Adrenal gland (tissue), 12 donors: Measurements from ENCODE around the gene DCDC2C. TPM values are rescaled to one million over a fixed set of nuclear protein-coding genes. Genes with fewer than 3 reads are reported as not detected.
A peak's percentile ranks its signal among the peaks of the same experiment; 100 is the strongest.

Experiments used
- DNase-seq, 7 donors: peaks; one replicate each; pipeline ENCODE4 v3.0.0-alpha.2; 2019 to 2020
- H3K27ac ChIP-seq, 5 donors: fragments of 200-600 bp; sonication (generic) in 4 of 5; 1 replicate in 3 of 5; 2 replicates in 2 of 5; pipeline versions ENCODE4 v1.5.1 to v1.8.0; 2016 to 2020; ENCODE audit warnings: mild to moderate bottlenecking in 1 of 5
- H3K27me3 ChIP-seq: fragments of 200-600 bp; 2 replicates; pipeline ENCODE4 v1.8.0; 2021
- H3K36me3 ChIP-seq, 2 donors: fragments of 200-600 bp; replicated peaks in 1 of 2; 1 replicate in 1 of 2; 2 replicates in 1 of 2; pipeline versions ENCODE4 v1.5.1 to v1.8.0; 2018 to 2022
- H3K4me1 ChIP-seq, 2 donors: fragments of 200-600 bp; replicated peaks in 1 of 2; 1 replicate in 1 of 2; 2 replicates in 1 of 2; pipeline versions ENCODE4 v1.5.1 to v1.8.0; 2018 to 2021
- H3K4me3 ChIP-seq, 4 donors: fragments of 200-600 bp; sonication (generic) in 3 of 4; one replicate each; pipeline ENCODE4 v1.5.1; 2016 to 2018
- H3K9me3 ChIP-seq, 3 donors: fragments of 200-600 bp; sonication (generic) in 1 of 3; replicated peaks in 1 of 3; 1 replicate in 2 of 3; 2 replicates in 1 of 3; pipeline versions ENCODE4 v1.5.1 to v1.8.0; 2016 to 2021
- POLR2A ChIP-seq, 2 donors: fragments of 450-650 bp; IDR thresholded peaks; one replicate each; pipeline ENCODE4 v1.6.1; 2017; ENCODE audit warnings: antibody characterized with exemption in 2 of 2, mild to moderate bottlenecking in 2 of 2, moderate library complexity in 1 of 2
- WGBS, 4 donors: extraction: QIAGEN DNeasy Blood & Tissue Kit in 2 of 4; methylation state at CpG; one replicate each; pipeline versions ENCODE4 v1.1.5 to v1.1.7; 2013 to 2017; 5-methylcytosine and 5-hydroxymethylcytosine counted together
- intact Hi-C, 2 donors: fragments of 100-400 bp; cut with DNase I; formaldehyde crosslinking; loops; one replicate each; pipeline versions ENCODE4 v1.14.1 to v1.15.0; 2022 to 2023
- polyA plus RNA-seq, 3 donors: library from polyadenylated mRNA; stranded (reverse); fragments of 200-250 nt in 2 of 3; fragments of 350-450 nt in 1 of 3; fragmentation: Illumina TruSeq in 1 of 3; extraction: RNeasy Lipid Tissue Mini Kit (QIAGEN cat#74804) in 1 of 3; gene quantifications; one replicate each; pipeline ENCODE4 v1.2.3, GENCODE V29; 2013 to 2014
- total RNA-seq, 9 donors: library from RNA; depleted of rRNA in 4 of 9; stranded (reverse); fragments of >200 nt in 4 of 9; fragments of 120-200 nt in 1 of 9; fragmentation: NEBNext Ultra II Directional in 1 of 9; extraction: Animal tissue kit (Norgen Biotek cat#: 25700) in 1 of 9; gene quantifications; one replicate each; pipeline versions ENCODE4 v1.1.0 to v1.2.4, GENCODE V29; 2013 to 2023
- TF ChIP-seq, protein P1 (sequence below), 6 experiments: fragments of 450-650 bp in 4 of 6; fragments of 200-600 bp in 2 of 6; sonication (generic) in 1 of 6; IDR thresholded peaks; 1 replicate in 5 of 6; 2 replicates in 1 of 6; pipeline versions ENCODE4 v1.5.1 to v1.8.0; 2016 to 2021; ENCODE audit warnings: antibody characterized with exemption in 6 of 6, mild to moderate bottlenecking in 2 of 6, moderate library complexity in 1 of 6
- donor health status: healthy with polysubstance abuse.
- donor health status: Bipolar disorder and iron deficiency.
- donor health status: DM: yes; HTN: yes; CAD: no.
- donor health status: DM: no; HTN: no; CAD: no.
- donor health status: DM: no; HTN: no; CAD: no.
- donor health status: DM: yes; HTN: yes; CAD: no.

The DCDC2C gene
- total and polyA plus RNA-seq, 12 donors = 0.18 to 2.0 (median 0.39) TPM; not detected in 6

DNA sequence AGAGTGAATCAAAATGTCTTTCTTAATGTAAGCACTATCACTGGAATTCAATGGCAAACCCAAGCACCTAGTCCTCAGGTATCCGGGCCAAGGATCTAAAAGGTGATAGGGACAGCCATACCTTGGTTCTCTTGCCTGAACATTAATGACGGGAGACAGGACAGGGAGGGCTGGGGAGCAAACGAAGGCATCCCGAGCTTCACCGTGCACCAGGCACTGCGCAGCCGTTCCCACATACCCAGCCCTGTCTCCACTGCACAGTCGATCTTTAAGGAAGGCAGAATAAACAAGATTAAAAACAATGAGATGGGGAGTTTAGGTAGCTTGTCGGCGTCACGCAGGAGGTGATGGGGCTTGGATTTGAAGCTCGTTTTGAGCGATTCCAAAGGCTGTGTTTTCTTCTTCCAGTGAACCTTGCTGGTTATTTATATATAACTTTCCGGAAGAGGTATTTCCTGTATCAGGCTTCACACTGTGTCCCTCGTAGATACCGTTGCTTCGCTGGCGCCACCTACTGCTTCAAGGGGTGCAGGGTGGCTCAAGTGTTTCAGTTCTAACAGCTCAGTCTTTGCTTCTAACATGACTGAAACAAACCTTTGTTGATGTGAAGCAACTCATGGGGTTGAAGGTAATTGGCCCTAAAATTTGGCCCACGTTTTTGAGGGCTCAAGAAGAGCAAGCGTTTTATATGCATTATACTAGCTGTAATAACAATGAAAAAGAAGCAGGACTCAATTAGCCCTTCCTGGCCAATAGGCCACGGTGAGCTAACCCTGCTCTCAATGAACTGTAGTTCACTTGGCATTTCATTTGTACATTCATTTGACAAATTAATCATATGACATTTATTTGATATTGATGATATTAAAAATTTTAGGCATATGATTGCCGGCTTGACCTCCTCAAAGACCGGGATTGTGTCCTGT is 77.4 kb downstream of the DCDC2C start:
- no peaks in the 10 kb centered on the region for H3K9me3 ChIP-seq
- intact Hi-C loops = no loop called here
- H3K4me1 ChIP-seq = no peaks in the 10 kb centered on the region
- TF ChIP-seq, protein P1, sequence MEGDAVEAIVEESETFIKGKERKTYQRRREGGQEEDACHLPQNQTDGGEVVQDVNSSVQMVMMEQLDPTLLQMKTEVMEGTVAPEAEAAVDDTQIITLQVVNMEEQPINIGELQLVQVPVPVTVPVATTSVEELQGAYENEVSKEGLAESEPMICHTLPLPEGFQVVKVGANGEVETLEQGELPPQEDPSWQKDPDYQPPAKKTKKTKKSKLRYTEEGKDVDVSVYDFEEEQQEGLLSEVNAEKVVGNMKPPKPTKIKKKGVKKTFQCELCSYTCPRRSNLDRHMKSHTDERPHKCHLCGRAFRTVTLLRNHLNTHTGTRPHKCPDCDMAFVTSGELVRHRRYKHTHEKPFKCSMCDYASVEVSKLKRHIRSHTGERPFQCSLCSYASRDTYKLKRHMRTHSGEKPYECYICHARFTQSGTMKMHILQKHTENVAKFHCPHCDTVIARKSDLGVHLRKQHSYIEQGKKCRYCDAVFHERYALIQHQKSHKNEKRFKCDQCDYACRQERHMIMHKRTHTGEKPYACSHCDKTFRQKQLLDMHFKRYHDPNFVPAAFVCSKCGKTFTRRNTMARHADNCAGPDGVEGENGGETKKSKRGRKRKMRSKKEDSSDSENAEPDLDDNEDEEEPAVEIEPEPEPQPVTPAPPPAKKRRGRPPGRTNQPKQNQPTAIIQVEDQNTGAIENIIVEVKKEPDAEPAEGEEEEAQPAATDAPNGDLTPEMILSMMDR (IDR thresholded peaks at IDR 0.05) = peak; percentile 38 to 67 (median 62)
- TF ChIP-seq POLR2A (IDR thresholded peaks at IDR 0.05) = no peak
- H3K27ac ChIP-seq = no peak overlapping the region
- DNase-seq = peak; percentile 49 to 80 (median 76)
- H3K27me3 ChIP-seq = peaks cover 4% of the 10 kb centered on the region
- H3K36me3 ChIP-seq = no peaks in the 10 kb centered on the region
- no peak overlapping the region for H3K4me3 ChIP-seq
- WGBS, 4 donors = 36 to 41% (median 40%) methylated on average over 23 of the region's 23 CpGs

DNA sequence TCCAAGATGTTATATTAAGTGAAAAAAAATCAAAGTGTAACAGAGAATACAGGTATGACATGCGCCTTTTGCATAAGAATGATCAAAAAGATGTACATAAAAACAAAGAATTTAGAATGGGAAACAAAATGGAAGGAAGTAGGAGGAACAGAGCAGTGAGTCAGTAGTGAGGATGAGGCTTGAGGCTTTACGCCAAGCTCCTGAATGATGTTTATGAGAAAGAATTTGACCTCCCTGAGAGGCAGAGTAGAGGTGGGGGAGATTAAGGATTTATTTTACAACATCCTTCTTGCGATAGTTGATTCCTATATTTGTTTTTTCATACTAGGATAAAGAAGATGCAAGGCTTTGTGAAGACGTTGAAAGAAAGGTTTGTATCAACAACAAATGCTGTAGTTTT is 81.4 kb downstream of the DCDC2C start:
- Histone ChIP-seq H3K36me3 (no peaks in the 10 kb centered on the region), H3K4me1 (no peaks in the 10 kb centered on the region), H3K9me3 (no peaks in the 10 kb centered on the region), H3K4me3 (no peak overlapping the region), H3K27ac (no peak overlapping the region), H3K27me3 (no peaks in the 10 kb centered on the region)
- no peak for DNase-seq
- WGBS, 4 donors = 76 to 83% (median 80%) methylated on average over 4 of the region's 4 CpGs
- no peak for TF ChIP-seq POLR2A (IDR thresholded peaks at IDR 0.05)
- TF ChIP-seq, protein P1 (IDR thresholded peaks at IDR 0.05) = no peak
- intact Hi-C loops = no loop called here

DNA sequence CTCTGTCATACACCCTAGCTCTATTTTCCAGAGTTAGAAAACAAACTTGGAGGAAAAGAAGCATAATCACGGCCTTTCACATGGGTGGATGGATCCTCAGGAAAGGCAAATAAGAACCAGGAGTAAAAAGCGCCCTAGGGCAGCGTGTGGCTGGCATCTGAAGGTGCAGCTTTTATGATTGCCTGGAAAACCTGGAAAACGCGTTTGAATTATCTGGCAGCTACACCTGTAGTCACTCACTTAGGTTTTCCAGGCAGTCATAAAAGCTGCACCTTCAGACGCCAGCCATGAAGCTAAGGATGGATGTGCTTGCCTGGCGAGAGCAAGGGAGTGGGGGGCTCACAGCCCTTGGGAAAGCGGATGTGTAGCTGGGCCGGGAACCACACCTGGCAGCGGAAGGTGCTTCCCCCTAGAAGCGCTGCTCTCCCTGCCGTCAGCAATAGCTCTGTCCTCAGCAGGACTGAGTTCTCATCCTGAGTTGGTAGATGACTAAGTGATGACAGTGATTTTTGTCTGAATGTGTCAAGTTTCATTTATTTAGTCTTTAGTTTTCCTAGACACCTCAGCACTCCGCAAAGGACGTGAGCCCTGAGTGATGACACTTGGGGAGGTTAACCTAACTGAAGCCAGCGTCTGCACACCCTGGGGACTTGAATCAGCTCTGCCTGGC is 82.0 kb downstream of the DCDC2C start:
- Histone ChIP-seq H3K9me3 (no peaks in the 10 kb centered on the region), H3K27ac (no peak overlapping the region), H3K4me1 (no peaks in the 10 kb centered on the region), H3K27me3 (no peaks in the 10 kb centered on the region), H3K36me3 (no peaks in the 10 kb centered on the region), H3K4me3 (no peak overlapping the region)
- intact Hi-C loops = no loop called here
- DNase-seq = no peak
- 74 to 85% (median 78%) methylated on average over 11 to 15 of the region's 15 CpGs for WGBS, 4 donors
- TF ChIP-seq, protein P1 (IDR thresholded peaks at IDR 0.05) = no peak
- TF ChIP-seq POLR2A (IDR thresholded peaks at IDR 0.05) = no peak

DNA sequence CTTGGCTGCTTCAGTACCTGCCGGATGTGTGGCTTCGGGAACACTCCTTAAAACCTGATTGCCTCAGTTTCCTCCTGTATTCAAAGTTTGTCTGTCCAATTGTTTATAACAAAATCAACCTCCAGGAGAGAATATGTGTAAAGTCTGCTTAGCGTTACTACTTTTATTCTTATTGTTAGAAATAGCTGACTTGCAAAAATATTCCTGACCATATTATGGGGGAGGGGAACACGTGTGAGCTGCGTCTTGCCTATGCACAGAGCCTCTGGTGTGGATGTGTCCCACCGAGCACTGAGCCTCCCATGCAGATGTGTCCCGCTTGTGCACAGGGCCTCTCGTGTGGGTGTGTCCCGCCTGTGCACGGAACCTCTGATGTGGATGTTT is 82.5 kb downstream of the DCDC2C start:
- TF ChIP-seq, protein P1 (IDR thresholded peaks at IDR 0.05) = no peak
- no peak for TF ChIP-seq POLR2A (IDR thresholded peaks at IDR 0.05)
- no peaks in the 10 kb centered on the region for H3K27me3 ChIP-seq
- no peaks in the 10 kb centered on the region for H3K9me3 ChIP-seq
- intact Hi-C loops = no loop called here
- H3K4me1 ChIP-seq = no peaks in the 10 kb centered on the region
- WGBS, 4 donors = 58 to 87% (median 83%) methylated on average over 6 to 10 of the region's 10 CpGs
- DNase-seq = no peak
- no peak overlapping the region for H3K27ac ChIP-seq
- no peak overlapping the region for H3K4me3 ChIP-seq
- no peaks in the 10 kb centered on the region for H3K36me3 ChIP-seq
